Measurements from ENCODE around the gene HS3ST3B1.

Gene HS3ST3B1

GRCh38 chr17:14298221-14298946 lies 2.5 kb upstream of the HS3ST3B1 start:
- H3K36me3 Mint-ChIP-seq: peaks cover 2 to 6% of the 10 kb centered on the region in 2 donors
- peaks cover 51 to 72% of the 10 kb centered on the region in 2 donors for H3K27me3 Mint-ChIP-seq
- H3K4me1 Mint-ChIP-seq: peaks cover 35 to 75% of the 10 kb centered on the region in 2 donors
- H3K27ac Mint-ChIP-seq: no peak overlapping the region
- H3K9me3 Mint-ChIP-seq: no peaks in the 10 kb centered on the region
- DNase-seq (no peak), ATAC-seq (replicated peaks) (no peak)
- H3K4me3 Mint-ChIP-seq: peak overlapping the region; percentile 91

- Mint-ChIP-seq H3K9me3 (no peaks in the 10 kb centered on the region), H3K27me3 (peaks cover 46 to 66% of the 10 kb centered on the region in 2 donors), H3K4me3 (peak overlapping the region; percentile 91), H3K4me1 (peaks cover 40 to 81% of the 10 kb centered on the region in 2 donors), H3K36me3 (peaks cover 6 to 10% of the 10 kb centered on the region in 2 donors), H3K27ac (peak overlapping the region; percentile 57)
- DNase-seq (no peak), ATAC-seq (replicated peaks) (no peak)
Measured at GRCh38 chr17:14298947-14299279, 2.0 kb upstream of the HS3ST3B1 start.

- Mint-ChIP-seq H3K4me1 (peaks cover 41 to 87% of the 10 kb centered on the region in 2 donors), H3K36me3 (peaks cover 9 to 12% of the 10 kb centered on the region in 2 donors), H3K9me3 (no peaks in the 10 kb centered on the region), H3K4me3 (peak overlapping the region; percentile 91), H3K27me3 (peaks cover 42 to 63% of the 10 kb centered on the region in 2 donors), H3K27ac (peak overlapping the region; percentile 57)
- peak; percentile 18 for DNase-seq
- ATAC-seq (replicated peaks): no peak
Measured at GRCh38 chr17:14299280-14300141, 1.4 kb upstream of the HS3ST3B1 start.

- Mint-ChIP-seq H3K36me3 (peaks cover 16 to 18% of the 10 kb centered on the region in 2 donors), H3K4me3 (peak overlapping the region; percentile 91), H3K27ac (peak overlapping the region; percentile 92), H3K4me1 (peaks cover 43 to 85% of the 10 kb centered on the region in 2 donors), H3K9me3 (no peaks in the 10 kb centered on the region), H3K27me3 (peaks cover 24 to 48% of the 10 kb centered on the region in 2 donors)
- ATAC-seq (replicated peaks) (peak; percentile 6 to 8), DNase-seq (peak; percentile 29)
Measured at GRCh38 chr17:14301279-14302090, 604 bp downstream of the HS3ST3B1 start.

GRCh38 chr17:14302091-14302430 lies 1.2 kb downstream of the HS3ST3B1 start:
- H3K27ac Mint-ChIP-seq: peak overlapping the region; percentile 92
- H3K4me1 Mint-ChIP-seq: peaks cover 42 to 82% of the 10 kb centered on the region in 2 donors
- peak overlapping the region; percentile 91 for H3K4me3 Mint-ChIP-seq
- ATAC-seq (replicated peaks): peak; percentile 46
- peaks cover 16 to 18% of the 10 kb centered on the region in 2 donors for H3K36me3 Mint-ChIP-seq
- peaks cover 19 to 42% of the 10 kb centered on the region in 2 donors for H3K27me3 Mint-ChIP-seq
- H3K9me3 Mint-ChIP-seq: no peaks in the 10 kb centered on the region
- peak; percentile 76 for DNase-seq

GRCh38 chr17:14302431-14303099 lies 1.7 kb downstream of the HS3ST3B1 start:
- peak overlapping the region; percentile 91 for H3K4me3 Mint-ChIP-seq
- peak overlapping the region; percentile 92 for H3K27ac Mint-ChIP-seq
- H3K9me3 Mint-ChIP-seq: no peaks in the 10 kb centered on the region
- DNase-seq (peak; percentile 57), ATAC-seq (replicated peaks) (peak; percentile 29 to 49)
- peaks cover 16 to 18% of the 10 kb centered on the region in 2 donors for H3K36me3 Mint-ChIP-seq
- H3K4me1 Mint-ChIP-seq: peaks cover 40 to 79% of the 10 kb centered on the region in 2 donors
- H3K27me3 Mint-ChIP-seq: peaks cover 18 to 37% of the 10 kb centered on the region in 2 donors

GRCh38 chr17:14303343-14304221 lies 2.7 kb downstream of the HS3ST3B1 start:
- Mint-ChIP-seq H3K27ac (peak overlapping the region; percentile 86), H3K27me3 (peaks cover 9 to 27% of the 10 kb centered on the region in 2 donors), H3K4me1 (peaks cover 36 to 69% of the 10 kb centered on the region in 2 donors), H3K4me3 (peak overlapping the region; percentile 91), H3K9me3 (no peaks in the 10 kb centered on the region), H3K36me3 (peaks cover 16 to 17% of the 10 kb centered on the region in 2 donors)
- no peak for ATAC-seq (replicated peaks)
- no peak for DNase-seq

- H3K4me3 Mint-ChIP-seq: peak overlapping the region in 1 of 2 donors; percentile 43
- H3K4me1 Mint-ChIP-seq: peaks cover 30 to 69% of the 10 kb centered on the region in 2 donors
- peaks cover 16 to 20% of the 10 kb centered on the region in 2 donors for H3K36me3 Mint-ChIP-seq
- no peak for ATAC-seq (replicated peaks)
- H3K27me3 Mint-ChIP-seq: peaks cover 2 to 20% of the 10 kb centered on the region in 2 donors
- no peaks in the 10 kb centered on the region for H3K9me3 Mint-ChIP-seq
- no peak overlapping the region for H3K27ac Mint-ChIP-seq
- DNase-seq: no peak
Measured at GRCh38 chr17:14304222-14304772, 3.4 kb downstream of the HS3ST3B1 start.

GRCh38 chr17:14304773-14305517 lies 4.1 kb downstream of the HS3ST3B1 start:
- no peak overlapping the region for H3K27ac Mint-ChIP-seq
- peaks cover 0 to 13% of the 10 kb centered on the region in 2 donors for H3K27me3 Mint-ChIP-seq
- H3K9me3 Mint-ChIP-seq: no peaks in the 10 kb centered on the region
- H3K4me1 Mint-ChIP-seq: peaks cover 27 to 69% of the 10 kb centered on the region in 2 donors
- H3K4me3 Mint-ChIP-seq: peak overlapping the region in 1 of 2 donors; percentile 43
- no peak for ATAC-seq (replicated peaks)
- no peak for DNase-seq
- H3K36me3 Mint-ChIP-seq: peaks cover 16 to 21% of the 10 kb centered on the region in 2 donors

GRCh38 chr17:14305785-14306496 lies 5.1 kb downstream of the HS3ST3B1 start:
- no peak for DNase-seq
- Mint-ChIP-seq H3K27ac (no peak overlapping the region), H3K4me3 (no peak overlapping the region), H3K9me3 (no peaks in the 10 kb centered on the region), H3K36me3 (peaks cover 24 to 29% of the 10 kb centered on the region in 2 donors), H3K27me3 (peaks cover 0 to 14% of the 10 kb centered on the region in 2 donors), H3K4me1 (peaks cover 28 to 69% of the 10 kb centered on the region in 2 donors)
- no peak for ATAC-seq (replicated peaks)

- H3K27me3 Mint-ChIP-seq: peaks cover 0 to 14% of the 10 kb centered on the region in 2 donors
- no peak for DNase-seq
- H3K4me3 Mint-ChIP-seq: no peak overlapping the region
- peaks cover 28 to 34% of the 10 kb centered on the region in 2 donors for H3K36me3 Mint-ChIP-seq
- H3K27ac Mint-ChIP-seq: no peak overlapping the region
- peaks cover 30 to 72% of the 10 kb centered on the region in 2 donors for H3K4me1 Mint-ChIP-seq
- ATAC-seq (replicated peaks): no peak
- no peaks in the 10 kb centered on the region for H3K9me3 Mint-ChIP-seq
Measured at GRCh38 chr17:14306596-14306995, 5.7 kb downstream of the HS3ST3B1 start.

Data from stimulated activated naive B cell treated with anti-CD40 and anti-IgM and Interleukin-4, amounts not matched to agents 10 μg/mL and 1 μg/mL and 100 μg/mL, for 72 hours (primary cell).